ENCODE measurements around the gene RIN2. TPM values are rescaled to one million over a fixed set of nuclear protein-coding genes. Genes with fewer than 3 reads are reported as not detected.

Gene RIN2
- total RNA-seq, 1 experiment from 2014 or later = 10.6 TPM

DNA sequence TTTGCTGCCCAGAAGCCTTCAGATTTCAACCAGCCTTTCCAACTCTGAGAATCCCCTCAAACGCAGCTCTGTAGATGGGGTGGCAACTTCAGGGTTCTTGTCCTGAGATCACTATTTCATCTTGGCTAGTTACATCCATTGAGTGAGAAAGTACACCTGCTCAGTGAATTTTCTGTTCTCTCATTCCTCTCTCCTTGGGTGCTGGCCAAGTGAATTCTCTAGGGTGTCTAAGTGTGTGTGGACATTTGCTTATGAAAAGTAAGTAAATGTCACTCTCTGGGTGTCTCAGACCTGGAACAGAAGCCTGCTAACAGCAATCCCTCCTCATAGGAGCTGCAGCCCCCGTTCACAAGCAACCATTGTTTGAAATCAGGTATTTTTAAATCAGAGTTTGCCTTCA, 3.8 kb downstream of the RIN2 start:
- no peak for DNase-seq (ENCODE audit: low read depth)

DNA sequence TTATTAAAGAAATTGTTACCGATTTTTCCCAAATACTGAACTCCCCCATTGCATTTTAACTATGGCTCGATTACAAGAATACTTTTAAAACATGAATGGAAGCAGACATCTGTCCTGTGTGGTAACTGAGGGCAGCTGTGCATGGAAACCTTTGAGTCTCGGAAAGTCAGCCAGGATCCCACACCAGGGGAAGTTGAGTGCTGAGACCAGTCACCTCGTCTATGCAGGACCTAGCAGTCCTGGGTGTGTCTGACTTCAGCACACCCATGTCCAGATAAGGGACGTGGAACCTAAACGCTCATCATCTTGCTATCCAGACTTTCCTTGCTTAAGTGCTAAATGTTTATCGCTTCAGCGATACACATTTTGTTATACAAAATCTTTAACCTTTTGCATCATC, 6.1 kb downstream of the RIN2 start:
- no peak for DNase-seq (ENCODE audit: low read depth)

DNA sequence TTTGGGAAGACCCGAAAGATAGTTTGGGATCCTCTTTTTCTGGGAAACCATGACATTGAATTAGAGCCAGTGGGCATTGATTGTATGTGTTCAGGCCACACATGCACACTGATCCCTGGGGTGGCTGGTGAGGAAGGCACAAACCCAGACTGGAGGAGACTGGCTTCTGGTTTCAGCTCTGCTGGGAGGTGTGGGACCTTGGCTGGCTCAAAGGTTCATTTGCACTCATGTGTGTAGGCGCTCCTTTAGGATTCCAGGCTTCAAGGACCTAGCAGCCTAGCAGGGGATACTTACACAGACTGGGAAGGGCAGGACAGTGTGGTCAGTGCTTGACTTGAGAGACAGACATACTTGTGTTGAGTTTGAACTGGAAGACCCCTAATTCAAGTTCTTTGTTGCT, 7.2 kb downstream of the RIN2 start:
- DNase-seq (ENCODE audit: low read depth) = no peak

DNA sequence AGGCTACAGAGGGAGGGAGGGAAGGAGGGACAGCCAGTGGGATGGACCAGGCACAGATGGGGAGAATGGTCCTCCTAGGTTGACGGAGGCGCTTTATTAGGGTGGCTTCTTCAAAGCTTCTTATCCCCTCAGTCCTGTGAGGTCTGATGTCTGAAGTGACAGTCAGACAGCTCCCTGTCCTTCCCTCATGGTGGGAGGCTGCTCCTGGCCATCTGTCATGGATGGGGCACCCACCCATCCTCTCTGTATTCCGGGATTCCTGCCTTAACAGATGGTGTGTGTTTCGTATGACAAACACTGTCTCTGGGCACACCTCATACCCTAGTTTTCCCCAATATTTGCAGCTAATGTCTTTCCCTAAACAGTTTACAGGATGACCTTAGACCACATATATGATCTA, 7.9 kb downstream of the RIN2 start:
- no peak for DNase-seq (ENCODE audit: low read depth)

DNA sequence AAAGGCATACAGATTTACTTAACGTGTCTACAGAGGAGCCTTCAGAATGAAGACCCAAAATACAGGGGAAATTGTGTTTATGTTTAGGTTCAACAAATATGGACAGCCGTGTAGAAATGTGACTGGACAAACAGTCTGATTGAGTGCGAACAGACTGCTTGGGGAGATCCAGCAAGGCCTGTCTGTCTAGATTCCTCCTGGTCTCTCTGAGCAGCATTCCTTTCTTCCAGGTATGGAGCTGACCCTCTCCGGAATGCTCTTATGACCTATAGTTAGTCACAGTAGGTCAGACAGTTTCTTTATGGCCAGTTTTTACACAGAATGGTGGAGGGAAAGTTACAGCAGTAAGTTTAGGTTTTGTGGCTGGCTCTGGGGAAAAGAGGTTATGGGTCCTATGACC, 9.0 kb downstream of the RIN2 start:
- DNase-seq (ENCODE audit: low read depth) = no peak

DNA sequence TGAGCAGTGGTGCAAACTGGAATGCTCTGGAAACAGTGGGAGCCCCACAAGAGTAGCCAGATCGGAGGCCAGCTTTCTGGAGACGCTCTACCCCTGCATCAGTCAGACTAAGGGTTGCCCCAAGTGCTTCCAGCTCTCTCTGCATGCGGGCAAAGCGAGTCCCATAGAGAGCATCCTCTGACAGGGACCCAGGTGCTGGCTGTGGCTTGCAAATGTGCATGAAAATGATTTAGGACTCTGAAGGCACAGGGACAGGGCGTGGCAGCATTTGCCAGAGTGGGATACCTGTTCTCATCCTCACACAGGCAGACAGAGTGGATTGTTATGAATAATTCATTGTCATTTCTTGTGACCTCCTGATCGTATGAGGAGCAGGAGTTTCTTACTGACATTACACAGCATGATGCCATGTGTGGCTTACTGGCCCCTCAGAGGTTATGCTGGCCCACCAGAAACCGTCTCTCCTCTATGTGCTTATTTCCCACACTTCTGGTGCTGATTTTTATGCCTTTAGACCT, 10.3 kb downstream of the RIN2 start:
- no peak for DNase-seq (ENCODE audit: low read depth)

GRCh38 chr20:19769507-19769906, 11.4 kb downstream of the RIN2 start:
- no peak for DNase-seq (ENCODE audit: low read depth)

DNA sequence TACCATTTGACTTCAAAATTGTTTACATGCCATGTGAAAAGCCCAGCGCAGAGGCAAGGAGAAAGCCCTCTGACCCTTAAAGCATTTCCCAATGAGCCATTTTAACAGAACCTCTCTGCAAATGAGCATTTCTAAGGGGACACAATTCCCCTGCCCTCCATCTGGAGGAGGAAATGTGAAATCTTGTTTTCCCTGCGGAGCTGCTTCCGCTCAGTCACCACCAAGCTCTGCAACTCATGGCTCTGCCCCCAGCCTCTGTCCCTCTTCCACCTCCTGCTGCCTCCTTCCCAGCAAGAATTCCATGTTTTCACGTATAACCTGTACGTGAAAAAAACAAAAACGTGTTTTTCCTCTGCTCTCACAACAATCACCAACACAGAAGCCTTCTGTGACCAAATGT, 12.3 kb downstream of the RIN2 start:
- DNase-seq (ENCODE audit: low read depth) = no peak

DNA sequence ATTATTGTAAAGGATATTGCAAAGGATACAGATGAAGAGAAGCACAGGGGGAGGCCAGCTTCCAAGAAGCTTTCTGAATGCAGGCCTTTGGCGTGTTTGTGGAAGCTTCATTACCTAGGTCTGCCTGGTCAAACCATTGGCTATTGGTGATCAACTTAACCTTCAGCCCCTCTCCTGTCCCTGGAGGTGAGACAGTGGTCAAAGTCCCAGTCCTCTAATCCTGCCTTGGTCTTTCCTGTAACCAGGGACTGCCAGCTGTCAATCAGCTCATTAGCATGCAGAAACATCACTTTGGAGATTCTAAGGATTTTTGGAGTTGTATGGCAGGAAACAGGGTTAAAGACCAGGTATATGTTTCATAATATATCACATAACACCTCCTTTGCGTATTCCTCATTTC, 13.0 kb downstream of the RIN2 start:
- DNase-seq (ENCODE audit: low read depth) = no peak

- DNase-seq (ENCODE audit: low read depth) = no peak
These were observed 15.4 kb downstream of the RIN2 start for GRCh38 chr20:19773471-19773870.

DNA sequence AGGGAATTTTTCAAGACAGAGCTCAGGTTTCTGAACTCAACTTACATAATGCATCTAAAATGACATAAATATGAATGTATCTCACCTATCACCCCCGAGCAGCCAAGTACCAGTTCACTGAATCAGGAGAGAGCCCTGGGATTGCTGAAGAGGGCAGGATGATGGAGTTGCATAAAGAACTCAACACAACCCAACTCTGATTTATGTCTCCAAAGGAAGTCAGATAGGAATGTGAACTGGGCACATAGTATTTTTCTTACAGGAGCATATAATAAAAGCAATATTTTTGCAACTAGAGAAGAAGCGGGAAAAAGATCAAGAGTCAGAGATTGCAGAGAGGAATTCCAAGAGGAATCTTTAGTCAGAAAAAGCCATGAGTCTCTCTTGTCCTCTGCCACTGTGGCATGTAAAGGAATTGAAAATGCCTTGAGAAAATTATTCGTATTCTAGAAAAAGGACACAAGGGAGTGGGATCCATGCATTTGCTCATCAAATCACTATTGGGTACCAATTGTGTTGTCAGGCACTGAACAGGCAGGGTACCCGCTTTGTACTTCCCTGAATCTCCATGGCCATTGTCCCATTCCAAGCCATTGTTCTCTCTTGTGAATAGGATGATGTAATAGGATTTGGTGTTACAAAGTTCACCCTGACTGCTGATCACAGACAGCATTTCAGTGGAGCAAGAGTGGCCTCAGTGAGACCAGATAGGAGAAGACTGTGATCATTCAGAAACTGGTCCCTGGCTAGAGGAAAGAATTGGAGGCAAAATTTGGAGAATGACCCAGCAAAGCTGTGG, 16.3 kb downstream of the RIN2 start:
- DNase-seq (ENCODE audit: low read depth) = no peak

- no peak for DNase-seq (ENCODE audit: low read depth)
These were observed 17.5 kb downstream of the RIN2 start for GRCh38 chr20:19775353-19776253.

GRCh38 chr20:19777315-19777714, 19.3 kb downstream of the RIN2 start:
- no peak for DNase-seq (ENCODE audit: low read depth)

GRCh38 chr20:19777981-19778380, 19.9 kb downstream of the RIN2 start:
- peak; percentile 35 for DNase-seq (ENCODE audit: low read depth)

DNA sequence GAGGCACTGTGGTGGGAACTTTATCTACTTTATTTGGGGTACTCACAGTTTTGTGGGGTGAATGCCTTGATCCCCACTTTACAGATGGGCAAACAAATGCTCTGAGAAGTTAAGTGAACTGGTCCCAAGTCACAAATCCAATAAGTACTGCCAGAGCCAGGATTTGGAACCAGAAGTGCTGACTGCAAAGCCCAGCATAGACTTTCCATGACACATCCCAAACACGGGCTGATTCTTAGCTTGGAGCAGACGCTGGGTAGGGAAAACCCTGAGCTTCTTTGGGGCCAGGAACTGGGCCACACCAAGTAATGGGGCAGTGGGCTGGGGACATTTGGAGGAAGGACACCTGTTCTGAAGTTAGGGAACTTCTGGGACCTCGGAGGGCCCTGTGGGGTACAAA, 20.3 kb downstream of the RIN2 start:
- DNase-seq (ENCODE audit: low read depth) = no peak

DNA sequence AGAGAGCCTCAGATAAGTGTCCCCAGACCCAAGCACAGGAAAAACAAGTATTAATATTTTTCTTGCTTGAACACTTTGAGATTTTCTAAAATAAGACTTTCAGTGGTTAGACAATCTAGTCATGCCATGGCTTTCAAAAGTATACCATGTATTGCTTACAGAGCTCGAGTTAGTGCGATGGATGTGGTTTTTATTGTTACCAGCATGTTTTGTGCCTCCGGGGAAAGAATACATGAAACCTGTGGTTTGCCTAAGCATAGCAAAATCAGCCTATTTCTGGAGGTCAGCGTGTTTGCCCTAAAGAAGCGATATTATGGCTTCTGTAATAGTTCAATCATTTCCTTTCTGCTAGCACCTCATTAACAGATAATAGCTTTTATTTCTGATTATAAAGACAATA, 21.6 kb downstream of the RIN2 start:
- no peak for DNase-seq (ENCODE audit: low read depth)

DNA sequence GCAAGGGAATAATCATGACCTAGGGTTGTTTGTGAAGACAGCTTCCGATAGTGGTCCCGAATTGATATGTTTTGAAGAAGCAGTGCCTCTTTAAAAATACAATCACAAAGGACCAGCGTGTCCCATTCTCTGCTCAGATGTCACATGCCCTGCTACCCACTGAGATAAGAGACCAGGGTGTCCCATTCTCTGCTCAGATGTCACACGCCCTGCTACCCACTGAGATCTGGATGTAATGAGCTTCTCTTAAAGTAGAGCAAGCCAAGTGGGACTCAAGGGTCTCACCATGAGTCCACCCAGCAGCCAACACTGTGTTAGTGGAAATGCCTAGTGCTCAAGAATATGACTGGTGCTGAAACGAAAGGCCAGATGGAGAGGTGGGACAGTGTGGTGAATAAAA, 22.2 kb downstream of the RIN2 start:
- no peak for DNase-seq (ENCODE audit: low read depth)

GRCh38 chr20:19781235-19781634, 23.2 kb downstream of the RIN2 start:
- no peak for DNase-seq (ENCODE audit: low read depth)

GRCh38 chr20:19782669-19783068, 24.6 kb downstream of the RIN2 start:
- DNase-seq (ENCODE audit: low read depth) = no peak

DNA sequence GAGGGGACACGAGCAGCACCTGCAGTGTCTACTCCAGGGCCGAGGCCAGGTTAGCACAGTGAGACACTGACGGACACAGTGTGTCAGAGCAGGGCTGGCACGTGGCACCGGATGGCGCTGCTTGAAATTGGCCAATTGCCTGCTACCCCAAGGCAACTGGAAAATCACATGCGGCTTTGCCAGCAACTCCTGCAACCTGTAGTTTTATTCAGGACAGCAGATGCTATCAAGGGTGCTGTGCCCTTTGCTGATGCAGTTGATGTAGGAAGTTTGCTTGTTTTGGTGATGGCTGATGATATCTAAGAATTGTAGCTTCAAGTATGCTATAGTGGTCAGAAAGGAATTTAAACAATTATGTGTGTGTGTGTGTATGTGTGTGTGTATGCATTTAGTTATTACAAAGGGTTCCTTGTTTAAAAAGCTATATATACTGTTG, 25.9 kb downstream of the RIN2 start:
- DNase-seq (ENCODE audit: low read depth) = peak; percentile 45

DNA sequence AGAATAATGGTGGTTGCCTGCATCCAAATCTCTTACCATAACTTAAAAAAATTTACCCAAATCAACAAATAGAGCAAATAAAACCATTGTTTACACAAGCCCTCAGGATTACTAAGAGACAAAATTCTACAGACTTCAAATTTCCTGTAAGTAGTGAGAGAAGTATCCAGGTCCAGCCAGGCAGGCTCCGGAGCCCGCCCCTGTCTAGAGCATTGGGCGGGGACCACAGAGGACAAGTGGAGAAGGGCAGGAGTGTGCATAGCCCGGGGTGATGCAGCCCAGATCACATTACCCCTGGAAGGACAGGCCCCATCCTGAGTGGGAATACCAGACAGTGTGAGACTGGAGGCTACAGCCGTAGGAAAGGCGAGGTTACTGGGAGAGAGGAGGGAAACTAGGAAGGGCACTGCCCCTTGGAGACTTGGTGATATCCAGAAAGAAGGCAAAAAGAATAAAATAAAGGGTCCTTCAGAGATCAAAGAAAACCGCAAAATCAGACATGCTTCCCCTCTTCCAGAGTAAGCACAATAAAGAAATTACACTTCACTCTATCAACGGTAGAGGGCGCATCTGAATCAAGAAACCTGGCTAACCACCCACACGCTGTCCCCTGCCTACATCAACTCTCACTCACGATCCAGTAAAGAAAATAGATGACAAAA, 26.6 kb downstream of the RIN2 start:
- DNase-seq (ENCODE audit: low read depth) = peak; percentile 84

Data from Daoy (cell line).